Panc1 (cell line): ENCODE measurements around the gene EGR4. TPM values are rescaled to one million over a fixed set of nuclear protein-coding genes. Genes with fewer than 3 reads are reported as not detected.

ENCODE experiments used
- ATAC-seq: fragments of 200-7000 bp; cut with Tn5 transposase; 2 replicates; pipeline ENCODE4 v1.9.1; 2020; ENCODE audit warnings: mild to moderate bottlenecking, moderate library complexity
- BruUV-seq: library from RNA; stranded (reverse); fragments of 400-500 nt; replicated peaks from 2 replicates; lab custom pipeline; 2021; lab: Mats Ljungman, UMichigan
- CTCF ChIA-PET: fragments of 300-600 bp; sonication (Branson Sonifier 250); formaldehyde crosslinking; loops from one replicate; lab custom pipeline; 2022; ENCODE audit warnings: antibody characterized with exemption; lab: Charles Lee
- POLR2A ChIA-PET: fragments of 300-600 bp; sonication (Branson Sonifier 250); formaldehyde crosslinking; loops from one replicate; lab custom pipeline; 2022; ENCODE audit warnings: antibody characterized with exemption; lab: Charles Lee
- DNase-seq: peaks from one replicate; pipeline ENCODE4 v3.0.0-alpha.2; 2010; ENCODE audit warnings: low read depth, low spot score
- H3K27ac ChIP-seq: 2 replicates; pipeline ENCODE4 v1.5.1; 2011; ENCODE audit warnings: mild to moderate bottlenecking, low read length, inconsistent platforms
- H3K27me3 ChIP-seq: fragments of 200-500 bp; sonication (Bioruptor generic); 2 replicates; pipeline ENCODE4 v1.6.0; 2014; ENCODE audit warnings: low read length, inconsistent platforms; ENCODE audit not compliant: control insufficient read depth, insufficient read depth
- H3K36me3 ChIP-seq: fragments of 200-500 bp; sonication (Bioruptor generic); 2 replicates; pipeline ENCODE4 v1.5.1; 2014; ENCODE audit warnings: inconsistent platforms, mild to moderate bottlenecking, low read length, moderate library complexity; ENCODE audit not compliant: control insufficient read depth, insufficient read depth
- H3K4me1 ChIP-seq: 2 replicates; pipeline ENCODE4 v1.5.1; 2011; ENCODE audit warnings: inconsistent platforms, mild to moderate bottlenecking, low read length, moderate library complexity; ENCODE audit not compliant: control insufficient read depth, insufficient read depth
- H3K4me3 ChIP-seq, 2 experiments: 2 replicates each; pipeline ENCODE4 v1.5.1; 2011 to 2012; ENCODE audit warnings: low read depth in 2 of 2, low read length in 2 of 2, mild to moderate bottlenecking in 2 of 2, inconsistent platforms in 1 of 2, moderate library complexity in 1 of 2
- H3K9me3 ChIP-seq: fragments of 200-500 bp; sonication (Bioruptor generic); 2 replicates; pipeline ENCODE4 v1.5.1; 2014; ENCODE audit warnings: low read depth, mild to moderate bottlenecking, inconsistent platforms, low read length, moderate library complexity; ENCODE audit not compliant: control insufficient read depth, insufficient read depth
- POLR2AphosphoS5 ChIP-seq: IDR thresholded peaks from 2 replicates; pipeline ENCODE4 v1.6.1; 2012; ENCODE audit warnings: mild to moderate bottlenecking, low read depth, low read length, moderate library complexity
- SIN3A ChIP-seq: IDR thresholded peaks from 2 replicates; pipeline ENCODE4 v1.6.1; 2012; ENCODE audit warnings: low read depth, mild to moderate bottlenecking, low read length, moderate library complexity, borderline replicate concordance; ENCODE audit not compliant: insufficient read depth
- TCF7L2 ChIP-seq: IDR thresholded peaks from 2 replicates; pipeline ENCODE4 v1.6.1; 2011; ENCODE audit warnings: mild to moderate bottlenecking, low read depth, low read length, inconsistent platforms
- in situ Hi-C: cut with HindIII; loops from 2 replicates; pipeline ENCODE4 v1.10.0; 2016; ENCODE audit warnings: low sequenced_read_pairs, low pct_unique_long_range_greater_than_20kb
- intact Hi-C: fragments of 100-400 bp; cut with micrococcal nuclease; formaldehyde crosslinking; loops from one replicate; pipeline ENCODE4 v1.10.0; 2022; ENCODE audit not compliant: unreplicated experiment
- total RNA-seq: library from RNA; stranded (reverse); gene quantifications from one replicate; pipeline ENCODE4 v1.2.1, GENCODE V29; 2021; ENCODE audit not compliant: unreplicated experiment
- TF ChIP-seq, protein P1 (sequence below): fragments of 450-650 bp; IDR thresholded peaks from 2 replicates; pipeline ENCODE4 v1.5.1; 2017; ENCODE audit warnings: mild to moderate bottlenecking
- TF ChIP-seq, protein P2 (sequence below), 2 experiments: IDR thresholded peaks; 2 replicates each; pipeline ENCODE4 v1.6.1; 2011 to 2012; ENCODE audit warnings: low read depth in 2 of 2, control low read depth in 1 of 2, low read length in 1 of 2, mild to moderate bottlenecking in 1 of 2, moderate library complexity in 1 of 2; ENCODE audit not compliant: insufficient read depth in 1 of 2

The EGR4 gene
- total RNA-seq, 1 experiment from 2014 or later, result 0.08 TPM

DNA sequence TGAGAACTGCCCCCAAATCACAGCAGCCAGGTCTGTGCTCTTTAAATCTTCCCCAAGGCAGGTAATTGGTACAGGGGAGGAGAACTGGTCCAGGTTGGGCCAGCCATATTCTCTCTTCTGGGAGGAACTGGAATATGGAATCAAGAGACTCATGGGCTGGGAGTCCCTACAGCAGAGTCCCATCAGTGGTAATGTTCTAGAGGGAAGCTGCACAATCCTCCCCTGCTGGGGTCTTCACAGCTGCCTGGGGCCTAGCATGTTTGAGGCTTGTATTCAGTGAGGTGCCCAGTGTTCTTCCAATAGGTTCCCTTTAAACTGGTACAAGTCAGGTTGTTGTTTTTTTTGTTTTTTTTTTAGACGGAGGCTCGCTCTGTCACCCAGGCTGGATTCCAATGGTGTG, 21.1 kb upstream of the EGR4 start:
- POLR2A ChIA-PET, result no interaction called here
- Histone ChIP-seq H3K9me3 (no peaks in the 10 kb centered on the region), H3K27ac (no peak overlapping the region), H3K4me1 (no peaks in the 10 kb centered on the region), H3K36me3 (no peaks in the 10 kb centered on the region), H3K27me3 (peaks cover 15% of the 10 kb centered on the region), H3K4me3 (no peak overlapping the region)
- ATAC-seq (no peak), DNase-seq (no peak)
- CTCF ChIA-PET, result no interaction called here
- in situ Hi-C loops (no loop called here), intact Hi-C loops (no loop called here)
- BruUV-seq, result no TSS peak
- TF ChIP-seq TCF7L2 (no peak), POLR2AphosphoS5 (no peak), SIN3A (no peak)
- TF ChIP-seq, protein P1, sequence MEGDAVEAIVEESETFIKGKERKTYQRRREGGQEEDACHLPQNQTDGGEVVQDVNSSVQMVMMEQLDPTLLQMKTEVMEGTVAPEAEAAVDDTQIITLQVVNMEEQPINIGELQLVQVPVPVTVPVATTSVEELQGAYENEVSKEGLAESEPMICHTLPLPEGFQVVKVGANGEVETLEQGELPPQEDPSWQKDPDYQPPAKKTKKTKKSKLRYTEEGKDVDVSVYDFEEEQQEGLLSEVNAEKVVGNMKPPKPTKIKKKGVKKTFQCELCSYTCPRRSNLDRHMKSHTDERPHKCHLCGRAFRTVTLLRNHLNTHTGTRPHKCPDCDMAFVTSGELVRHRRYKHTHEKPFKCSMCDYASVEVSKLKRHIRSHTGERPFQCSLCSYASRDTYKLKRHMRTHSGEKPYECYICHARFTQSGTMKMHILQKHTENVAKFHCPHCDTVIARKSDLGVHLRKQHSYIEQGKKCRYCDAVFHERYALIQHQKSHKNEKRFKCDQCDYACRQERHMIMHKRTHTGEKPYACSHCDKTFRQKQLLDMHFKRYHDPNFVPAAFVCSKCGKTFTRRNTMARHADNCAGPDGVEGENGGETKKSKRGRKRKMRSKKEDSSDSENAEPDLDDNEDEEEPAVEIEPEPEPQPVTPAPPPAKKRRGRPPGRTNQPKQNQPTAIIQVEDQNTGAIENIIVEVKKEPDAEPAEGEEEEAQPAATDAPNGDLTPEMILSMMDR, result no peak
- TF ChIP-seq, protein P2, sequence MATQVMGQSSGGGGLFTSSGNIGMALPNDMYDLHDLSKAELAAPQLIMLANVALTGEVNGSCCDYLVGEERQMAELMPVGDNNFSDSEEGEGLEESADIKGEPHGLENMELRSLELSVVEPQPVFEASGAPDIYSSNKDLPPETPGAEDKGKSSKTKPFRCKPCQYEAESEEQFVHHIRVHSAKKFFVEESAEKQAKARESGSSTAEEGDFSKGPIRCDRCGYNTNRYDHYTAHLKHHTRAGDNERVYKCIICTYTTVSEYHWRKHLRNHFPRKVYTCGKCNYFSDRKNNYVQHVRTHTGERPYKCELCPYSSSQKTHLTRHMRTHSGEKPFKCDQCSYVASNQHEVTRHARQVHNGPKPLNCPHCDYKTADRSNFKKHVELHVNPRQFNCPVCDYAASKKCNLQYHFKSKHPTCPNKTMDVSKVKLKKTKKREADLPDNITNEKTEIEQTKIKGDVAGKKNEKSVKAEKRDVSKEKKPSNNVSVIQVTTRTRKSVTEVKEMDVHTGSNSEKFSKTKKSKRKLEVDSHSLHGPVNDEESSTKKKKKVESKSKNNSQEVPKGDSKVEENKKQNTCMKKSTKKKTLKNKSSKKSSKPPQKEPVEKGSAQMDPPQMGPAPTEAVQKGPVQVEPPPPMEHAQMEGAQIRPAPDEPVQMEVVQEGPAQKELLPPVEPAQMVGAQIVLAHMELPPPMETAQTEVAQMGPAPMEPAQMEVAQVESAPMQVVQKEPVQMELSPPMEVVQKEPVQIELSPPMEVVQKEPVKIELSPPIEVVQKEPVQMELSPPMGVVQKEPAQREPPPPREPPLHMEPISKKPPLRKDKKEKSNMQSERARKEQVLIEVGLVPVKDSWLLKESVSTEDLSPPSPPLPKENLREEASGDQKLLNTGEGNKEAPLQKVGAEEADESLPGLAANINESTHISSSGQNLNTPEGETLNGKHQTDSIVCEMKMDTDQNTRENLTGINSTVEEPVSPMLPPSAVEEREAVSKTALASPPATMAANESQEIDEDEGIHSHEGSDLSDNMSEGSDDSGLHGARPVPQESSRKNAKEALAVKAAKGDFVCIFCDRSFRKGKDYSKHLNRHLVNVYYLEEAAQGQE (IDR thresholded peaks at IDR 0.05; ENCODE audit: insufficient read depth in 1 of 2, low read depth in 2 of 2, low read length in 1 of 2), result no peak

DNA sequence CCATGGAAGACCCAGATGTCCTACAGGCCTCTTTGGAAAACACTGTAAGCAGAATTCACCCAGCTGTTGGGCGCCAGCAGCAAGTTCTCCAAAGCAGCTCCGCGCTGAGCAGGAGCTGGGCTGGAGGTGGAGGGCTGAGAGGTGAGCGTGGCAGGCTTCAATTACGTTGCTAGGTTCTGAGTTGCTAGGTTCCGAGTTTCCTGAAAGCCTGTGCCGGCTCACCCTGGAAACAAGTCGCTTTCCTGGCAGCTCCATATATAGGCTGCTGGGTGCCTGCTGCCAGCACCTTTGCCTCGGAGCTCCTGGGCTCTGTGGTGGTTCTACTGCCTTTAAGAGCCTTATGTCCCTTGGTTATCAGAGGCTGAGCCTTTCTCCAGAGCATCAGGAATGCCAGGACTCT, 14.4 kb upstream of the EGR4 start:
- ChIA-PET CTCF (no interaction called here), POLR2A (no interaction called here)
- H3K27ac ChIP-seq, result no peak overlapping the region
- H3K27me3 ChIP-seq, result peaks cover 12% of the 10 kb centered on the region; the same call in 1 of the 2 replicates
- no peaks in the 10 kb centered on the region for H3K9me3 ChIP-seq
- DNase-seq (no peak), ATAC-seq (peak; percentile 58; the same call in 1 of the 2 replicates)
- no peaks in the 10 kb centered on the region for H3K4me1 ChIP-seq
- H3K4me3 ChIP-seq, result no peak overlapping the region
- intact Hi-C loops (no loop called here), in situ Hi-C loops (no loop called here)
- no peaks in the 10 kb centered on the region for H3K36me3 ChIP-seq
- TF ChIP-seq, protein P2 (IDR thresholded peaks at IDR 0.05; ENCODE audit: insufficient read depth in 1 of 2, low read depth in 2 of 2, low read length in 1 of 2), result no peak
- TF ChIP-seq TCF7L2, result no peak
- no peak for TF ChIP-seq SIN3A
- TF ChIP-seq, protein P1, result no peak
- no peak for TF ChIP-seq POLR2AphosphoS5
- no TSS peak for BruUV-seq
